Nephron (organoid): Measurements from ENCODE around the gene PTPRF.

ENCODE experiments used
- H3K27ac Mint-ChIP-seq, 3 experiments: 2 replicates each; pipeline ENCODE4 v1.8.0; 2020; ENCODE audit warnings: mixed read lengths in 3 of 3, mild to moderate bottlenecking in 2 of 3, moderate library complexity in 1 of 3
- H3K27me3 Mint-ChIP-seq: 2 replicates; pipeline ENCODE4 v1.8.0; 2021; ENCODE audit warnings: low read depth, mild to moderate bottlenecking, moderate library complexity, mixed read lengths
- H3K36me3 Mint-ChIP-seq: 2 replicates; pipeline ENCODE4 v1.8.0; 2020; ENCODE audit warnings: low read depth, mixed read lengths
- H3K4me1 Mint-ChIP-seq: 2 replicates; pipeline ENCODE4 v1.8.0; 2020; ENCODE audit warnings: mixed read lengths
- H3K4me3 Mint-ChIP-seq, 3 experiments: 2 replicates each; pipeline ENCODE4 v1.8.0; 2020; ENCODE audit warnings: mild to moderate bottlenecking in 3 of 3, mixed read lengths in 3 of 3, moderate library complexity in 2 of 3
- H3K9me3 Mint-ChIP-seq: 2 replicates; pipeline ENCODE4 v1.8.0; 2020; ENCODE audit warnings: mixed read lengths
- CTCF ChIP-seq, 3 experiments: fragments of 200-600 bp; sonication (generic); IDR thresholded peaks; one replicate each; pipeline ENCODE4 v1.5.0; 2021; ENCODE audit warnings: antibody characterized with exemption in 3 of 3; ENCODE audit not compliant: unreplicated experiment in 3 of 3

Gene PTPRF

GRCh38 chr1:43572084-43572483 lies 41.4 kb downstream of the PTPRF start:
- Mint-ChIP-seq H3K4me1 (peaks cover 22% of the 10 kb centered on the region), H3K27ac (peak overlapping the region in 1 of 3 experiments; percentile 74), H3K36me3 (peaks cover 26% of the 10 kb centered on the region), H3K9me3 (no peaks in the 10 kb centered on the region), H3K27me3 (peaks cover 8% of the 10 kb centered on the region), H3K4me3 (no peak overlapping the region)
- no peak for TF ChIP-seq CTCF (IDR thresholded peaks at IDR 0.05; ENCODE audit: unreplicated experiment in 3 of 3)

GRCh38 chr1:43572538-43572937 lies 41.9 kb downstream of the PTPRF start:
- no peak for TF ChIP-seq CTCF (IDR thresholded peaks at IDR 0.05; ENCODE audit: unreplicated experiment in 3 of 3)
- no peak overlapping the region for H3K4me3 Mint-ChIP-seq
- H3K27me3 Mint-ChIP-seq, result peaks cover 8% of the 10 kb centered on the region
- peak overlapping the region in 1 of 3 experiments; percentile 2 for H3K27ac Mint-ChIP-seq
- H3K36me3 Mint-ChIP-seq, result peaks cover 26% of the 10 kb centered on the region
- no peaks in the 10 kb centered on the region for H3K9me3 Mint-ChIP-seq
- peaks cover 22% of the 10 kb centered on the region for H3K4me1 Mint-ChIP-seq

- peaks cover 21% of the 10 kb centered on the region for H3K4me1 Mint-ChIP-seq
- peak overlapping the region in 1 of 3 experiments; percentile 2 for H3K27ac Mint-ChIP-seq
- no peak for TF ChIP-seq CTCF (IDR thresholded peaks at IDR 0.05; ENCODE audit: unreplicated experiment in 3 of 3)
- H3K36me3 Mint-ChIP-seq, result peaks cover 26% of the 10 kb centered on the region
- no peaks in the 10 kb centered on the region for H3K9me3 Mint-ChIP-seq
- peaks cover 8% of the 10 kb centered on the region for H3K27me3 Mint-ChIP-seq
- no peak overlapping the region for H3K4me3 Mint-ChIP-seq
Observed at GRCh38 chr1:43573066-43573800, 42.5 kb downstream of the PTPRF start.

GRCh38 chr1:43576521-43576920 lies 45.8 kb downstream of the PTPRF start:
- H3K36me3 Mint-ChIP-seq, result peaks cover 21% of the 10 kb centered on the region
- H3K4me1 Mint-ChIP-seq, result peaks cover 7% of the 10 kb centered on the region
- H3K27ac Mint-ChIP-seq, result peak overlapping the region in 1 of 3 experiments; percentile 25
- no peak overlapping the region for H3K4me3 Mint-ChIP-seq
- H3K27me3 Mint-ChIP-seq, result peaks cover 8% of the 10 kb centered on the region
- TF ChIP-seq CTCF (IDR thresholded peaks at IDR 0.05; ENCODE audit: unreplicated experiment in 3 of 3), result no peak
- no peaks in the 10 kb centered on the region for H3K9me3 Mint-ChIP-seq

DNA sequence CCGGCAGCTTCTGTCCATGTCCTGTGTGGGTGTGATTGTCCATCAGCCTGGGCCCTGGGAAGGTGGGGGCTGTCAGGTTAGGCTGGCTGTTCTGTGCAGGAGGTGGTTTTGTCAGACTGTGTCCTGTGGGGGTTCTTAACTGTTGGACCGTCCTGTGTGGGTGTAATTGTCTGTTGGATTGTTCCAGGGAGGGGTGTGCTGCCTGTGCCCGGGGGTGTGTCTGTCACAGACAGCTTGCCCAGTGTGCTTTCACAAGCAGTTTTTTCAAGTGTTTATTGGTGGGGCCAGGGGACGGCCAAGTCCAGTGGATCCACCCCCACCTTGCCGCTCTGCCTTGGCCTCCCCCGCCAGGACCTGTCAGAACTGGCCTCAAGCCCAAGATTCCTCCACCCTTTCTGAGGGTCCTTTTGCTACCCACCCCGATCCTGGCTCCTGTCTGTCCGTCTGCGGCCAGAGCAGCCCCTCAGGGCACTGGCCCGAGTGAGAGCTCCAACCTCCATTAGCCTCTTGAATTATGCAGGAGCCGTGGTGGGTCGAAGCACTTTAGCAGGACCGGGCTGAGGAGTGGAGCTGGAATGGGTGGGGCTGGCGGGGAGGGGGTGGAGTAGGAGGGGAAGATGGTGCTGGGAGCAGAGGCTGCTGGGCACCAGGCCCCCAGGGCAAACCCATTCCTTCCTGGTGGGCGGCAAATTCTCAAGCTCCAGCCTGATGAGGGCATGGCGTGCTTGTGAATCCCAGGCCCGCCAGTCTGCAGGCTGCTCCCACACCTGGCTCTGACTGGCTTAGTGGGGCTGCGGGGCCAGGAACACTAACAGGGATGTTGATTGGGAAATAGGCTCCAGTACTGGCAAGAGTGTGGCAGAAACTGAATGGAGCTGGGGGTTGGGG lies 47.2 kb downstream of the PTPRF start:
- peak overlapping the region in 2 of 3 experiments; percentile 32 for H3K4me3 Mint-ChIP-seq
- no peak for TF ChIP-seq CTCF (IDR thresholded peaks at IDR 0.05; ENCODE audit: unreplicated experiment in 3 of 3)
- peaks cover 4% of the 10 kb centered on the region for H3K27me3 Mint-ChIP-seq
- peaks cover 19% of the 10 kb centered on the region for H3K36me3 Mint-ChIP-seq
- no peaks in the 10 kb centered on the region for H3K9me3 Mint-ChIP-seq
- H3K27ac Mint-ChIP-seq, result peak overlapping the region; percentile 40 to 90 (median 73)
- peaks cover 9% of the 10 kb centered on the region for H3K4me1 Mint-ChIP-seq
